Natural killer cell (primary cell): ENCODE data around the gene DCHS2. TPM values are rescaled to one million over a fixed set of nuclear protein-coding genes. Genes with fewer than 3 reads are reported as not detected.

Experiments
- ATAC-seq, 3 donors: fragments of 150-1000 bp in 2 of 3; fragments of 200-7000 bp in 1 of 3; cut with Tn5 transposase; 1 replicate in 1 of 3; 2 replicates in 2 of 3; pipeline ENCODE4 v1.10.0; 2021; ENCODE audit warnings: mild to moderate bottlenecking in 2 of 3, moderate library complexity in 2 of 3
- DNase-seq, 2 donors: peaks; one replicate each; pipeline versions ENCODE4 v3.0.0 to v3.0.0-alpha.2; 2013 to 2021; ENCODE audit warnings: mixed read lengths in 1 of 2
- H3K27ac ChIP-seq: one replicate; pipeline ENCODE4 v1.5.1; 2013; ENCODE audit warnings: mild to moderate bottlenecking, low read length
- H3K27me3 ChIP-seq: one replicate; pipeline ENCODE4 v1.6.1; 2013; ENCODE audit warnings: low read length; ENCODE audit not compliant: control insufficient read depth, insufficient read depth
- H3K36me3 ChIP-seq: one replicate; pipeline ENCODE4 v1.6.1; 2013; ENCODE audit warnings: low read length; ENCODE audit not compliant: control insufficient read depth, insufficient read depth
- H3K4me1 ChIP-seq: one replicate; pipeline ENCODE4 v1.6.1; 2013; ENCODE audit warnings: low read length; ENCODE audit not compliant: control insufficient read depth, insufficient read depth
- H3K4me3 ChIP-seq: one replicate; pipeline ENCODE4 v1.5.1; 2013; ENCODE audit warnings: low read length
- H3K9me3 ChIP-seq: one replicate; pipeline ENCODE4 v1.6.1; 2013; ENCODE audit warnings: low read length; ENCODE audit not compliant: control insufficient read depth, insufficient read depth
- H3K27ac Mint-ChIP-seq, 2 donors: one replicate each; pipeline ENCODE4 v1.8.0; 2022; ENCODE audit warnings: mild to moderate bottlenecking in 2 of 2, mixed read lengths in 2 of 2, moderate library complexity in 1 of 2
- H3K27me3 Mint-ChIP-seq, 2 donors: one replicate each; pipeline ENCODE4 v1.8.0; 2022; ENCODE audit warnings: low read depth in 2 of 2, mixed read lengths in 2 of 2
- H3K36me3 Mint-ChIP-seq: one replicate; pipeline ENCODE4 v1.8.0; 2022; ENCODE audit warnings: mixed read lengths
- H3K4me1 Mint-ChIP-seq, 2 donors: one replicate each; pipeline ENCODE4 v1.8.0; 2022; ENCODE audit warnings: mixed read lengths in 2 of 2
- H3K4me3 Mint-ChIP-seq: one replicate; pipeline ENCODE4 v1.8.0; 2022; ENCODE audit warnings: mild to moderate bottlenecking, moderate library complexity, mixed read lengths
- H3K9me3 Mint-ChIP-seq, 2 donors: one replicate each; pipeline ENCODE4 v1.8.0; 2022; ENCODE audit warnings: mixed read lengths in 2 of 2
- CTCF ChIP-seq: fragments of 200-600 bp; IDR thresholded peaks from one replicate; pipeline ENCODE4 v1.8.0; 2022; ENCODE audit warnings: antibody characterized with exemption
- WGBS: methylation state at CpG from one replicate; pipeline ENCODE4 v1.1.7; 2013; ENCODE audit warnings: missing lambda C conversion rate; ENCODE audit not compliant: insufficient coverage; 5-methylcytosine and 5-hydroxymethylcytosine counted together
- intact Hi-C: fragments of 100-400 bp; cut with micrococcal nuclease; formaldehyde crosslinking; loops from one replicate; pipeline ENCODE4 v1.14.2; 2022
- total RNA-seq, 4 donors: library from RNA; stranded (reverse); fragments of 120-200 nt in 1 of 4; gene quantifications; one replicate each; pipeline versions ENCODE4 v1.2.3 to v1.2.4, GENCODE V29; 2013 to 2022

DCHS2 gene
- total RNA-seq, 3 donors from 2014 or later (not counting 1 experiment from before 2014, with no cell fraction given): not detected

GRCh38 chr4:154416190-154416547 lies 75.4 kb downstream of the DCHS2 start:
- Histone ChIP-seq H3K27ac (peak overlapping the region; percentile 15), H3K36me3 (no peaks in the 10 kb centered on the region), H3K4me3 (no peak overlapping the region), H3K4me1 (peaks cover 10% of the 10 kb centered on the region), H3K9me3 (no peaks in the 10 kb centered on the region), H3K27me3 (peaks cover 7% of the 10 kb centered on the region)
- Mint-ChIP-seq H3K4me1 (peaks cover 9 to 15% of the 10 kb centered on the region in 2 donors), H3K36me3 (no peaks in the 10 kb centered on the region), H3K9me3 (no peaks in the 10 kb centered on the region), H3K27ac (no peak overlapping the region), H3K4me3 (no peak overlapping the region), H3K27me3 (peaks cover 7 to 27% of the 10 kb centered on the region in 2 donors)
- WGBS: 5% methylated on average over 10 of the region's 10 CpGs
- DNase-seq: no peak
- no peak for ATAC-seq
- intact Hi-C loops: no loop called here
- TF ChIP-seq CTCF: no peak

DNA sequence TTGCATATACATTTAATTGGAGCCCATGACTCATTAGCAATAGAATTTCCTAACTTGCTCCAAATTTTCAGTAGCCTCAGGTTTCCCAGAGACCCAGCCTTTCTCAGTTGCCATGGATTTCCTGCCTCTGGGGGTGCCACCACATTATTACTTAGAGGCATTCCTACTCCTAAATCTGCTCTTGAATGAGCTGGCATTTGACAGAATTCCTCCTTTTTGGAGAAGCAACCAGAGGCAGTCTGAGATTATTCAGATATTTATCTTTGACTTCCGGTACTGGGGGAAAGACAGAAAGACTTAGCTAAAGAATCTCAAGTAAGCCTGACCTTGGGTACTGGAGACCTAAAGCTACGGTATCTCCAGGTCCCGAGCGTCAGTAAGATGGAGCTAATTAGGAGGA lies 76.3 kb downstream of the DCHS2 start:
- Histone ChIP-seq H3K4me1 (peaks cover 10% of the 10 kb centered on the region), H3K4me3 (no peak overlapping the region), H3K36me3 (no peaks in the 10 kb centered on the region), H3K27ac (no peak overlapping the region), H3K27me3 (peaks cover 7% of the 10 kb centered on the region), H3K9me3 (no peaks in the 10 kb centered on the region)
- Mint-ChIP-seq H3K9me3 (peaks cover 0 to 4% of the 10 kb centered on the region in 2 donors), H3K27ac (no peak overlapping the region), H3K4me3 (no peak overlapping the region), H3K4me1 (peaks cover 9 to 15% of the 10 kb centered on the region in 2 donors), H3K27me3 (peaks cover 7 to 27% of the 10 kb centered on the region in 2 donors), H3K36me3 (no peaks in the 10 kb centered on the region)
- intact Hi-C loops: no loop called here
- TF ChIP-seq CTCF: no peak
- WGBS: 88% methylated on average over 4 of the region's 4 CpGs
- DNase-seq (no peak), ATAC-seq (no peak)

DNA sequence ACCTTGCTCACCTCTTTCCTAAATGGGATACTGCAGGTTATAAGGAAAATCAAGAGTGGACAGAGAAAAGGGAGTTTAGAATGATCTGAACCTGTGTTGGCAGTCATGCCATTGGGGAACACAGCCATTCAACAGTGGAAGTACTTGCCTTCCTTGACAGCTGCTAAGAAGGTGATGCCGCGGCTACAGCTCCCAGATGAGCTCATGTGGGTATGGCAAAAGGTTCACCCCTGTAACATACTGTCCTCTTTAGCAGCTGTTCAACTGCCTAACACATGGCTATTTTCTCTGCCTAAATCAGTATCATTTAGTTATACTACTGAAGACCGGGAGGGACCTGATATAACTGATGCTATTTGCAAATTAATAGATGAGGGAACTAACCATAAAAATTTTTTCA lies 76.8 kb downstream of the DCHS2 start:
- DNase-seq: no peak
- no peaks in the 10 kb centered on the region for H3K36me3 Mint-ChIP-seq
- H3K27me3 Mint-ChIP-seq: peaks cover 7 to 27% of the 10 kb centered on the region in 2 donors
- H3K27ac Mint-ChIP-seq: no peak overlapping the region
- 92% methylated on average over 2 of the region's 3 CpGs for WGBS
- H3K4me1 Mint-ChIP-seq: peaks cover 9 to 15% of the 10 kb centered on the region in 2 donors
- no peak overlapping the region for H3K4me3 ChIP-seq
- H3K27me3 ChIP-seq: peaks cover 7% of the 10 kb centered on the region
- ATAC-seq: no peak
- no peak overlapping the region for H3K27ac ChIP-seq
- H3K9me3 ChIP-seq: no peaks in the 10 kb centered on the region
- H3K4me3 Mint-ChIP-seq: no peak overlapping the region
- no peak for TF ChIP-seq CTCF
- H3K9me3 Mint-ChIP-seq: peaks cover 0 to 6% of the 10 kb centered on the region in 2 donors
- intact Hi-C loops: no loop called here
- H3K36me3 ChIP-seq: no peaks in the 10 kb centered on the region
- peaks cover 10% of the 10 kb centered on the region for H3K4me1 ChIP-seq

DNA sequence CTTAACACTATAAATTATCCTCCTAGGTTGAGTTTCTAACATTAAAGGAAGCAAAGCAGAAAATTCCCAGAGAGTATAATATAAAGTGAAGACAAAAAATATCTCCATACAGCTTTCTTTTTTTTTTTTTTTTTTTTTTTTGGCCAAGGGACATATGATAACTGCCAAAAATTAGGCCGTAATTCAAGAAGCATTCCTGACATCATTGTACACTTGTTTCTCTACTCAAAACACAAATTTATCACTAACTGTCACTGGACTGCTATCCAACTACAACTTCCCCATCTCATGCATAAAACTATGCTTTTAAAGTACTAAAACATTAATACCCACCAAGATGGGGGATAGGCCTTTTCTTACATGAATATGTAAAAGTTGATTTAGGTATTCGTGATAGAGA lies 77.2 kb downstream of the DCHS2 start:
- Mint-ChIP-seq H3K36me3 (no peaks in the 10 kb centered on the region), H3K4me3 (no peak overlapping the region), H3K27ac (no peak overlapping the region), H3K9me3 (peaks cover 0 to 6% of the 10 kb centered on the region in 2 donors), H3K27me3 (peaks cover 7 to 27% of the 10 kb centered on the region in 2 donors), H3K4me1 (peaks cover 9 to 15% of the 10 kb centered on the region in 2 donors)
- intact Hi-C loops: no loop called here
- Histone ChIP-seq H3K36me3 (no peaks in the 10 kb centered on the region), H3K27me3 (peaks cover 7% of the 10 kb centered on the region), H3K4me3 (no peak overlapping the region), H3K9me3 (no peaks in the 10 kb centered on the region), H3K4me1 (peaks cover 10% of the 10 kb centered on the region), H3K27ac (no peak overlapping the region)
- TF ChIP-seq CTCF: no peak
- 90% methylated on average over 1 of the region's 2 CpGs for WGBS
- no peak for DNase-seq
- ATAC-seq: no peak
